ENCODE measurements around the gene NHLRC4.
"Not testable (repeated sequence)": the region's sequence is repeated elsewhere in the genome, so short reads cannot be mapped to it uniquely, and the experiment has no call there.

NHLRC4 gene

DNA sequence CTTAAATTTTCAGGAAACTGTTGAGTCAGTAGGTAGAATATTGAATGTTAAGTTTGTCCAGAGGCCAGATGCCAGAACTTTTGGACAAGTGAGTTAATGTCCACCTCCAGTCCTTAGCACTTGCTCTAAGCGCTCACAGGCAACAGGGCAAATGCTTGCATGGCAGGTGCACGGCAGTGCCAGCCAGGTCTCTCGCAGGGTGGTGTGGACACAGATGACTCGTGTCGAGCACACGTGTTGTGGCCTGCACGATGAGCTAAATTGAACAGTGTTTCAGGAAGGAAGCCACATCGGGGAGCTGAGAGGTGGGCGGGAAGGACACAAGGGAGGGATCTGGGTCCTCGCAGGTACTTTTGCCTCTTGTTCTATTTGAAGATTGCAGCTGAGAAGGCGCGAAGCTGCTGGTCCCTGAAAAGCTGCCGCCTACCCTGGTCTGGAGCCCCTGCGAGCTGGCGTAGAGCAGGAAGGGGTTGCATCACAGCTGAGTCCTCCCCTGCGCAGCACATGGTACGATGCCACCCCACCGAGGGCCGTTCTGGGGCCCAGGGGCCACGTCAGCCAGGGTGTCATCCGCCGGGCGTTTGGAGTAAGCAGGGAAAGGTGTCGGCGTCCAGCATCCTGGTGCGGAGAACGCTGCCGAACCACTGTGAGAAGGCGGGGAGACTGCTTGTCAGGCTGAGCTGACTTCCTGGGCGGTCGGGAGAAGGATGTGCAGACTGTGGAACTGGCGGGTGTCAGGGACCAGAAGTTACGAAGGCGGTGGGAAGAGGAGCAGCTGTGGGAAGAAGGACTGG lies 29.3 kb downstream of the NHLRC4 start:
- Histone ChIP-seq H3K4me3 (ENCODE audit: severe bottlenecking) (no peak overlapping the region), H3K4me1 (ENCODE audit: insufficient read depth, poor library complexity, severe bottlenecking) (peaks cover 27% of the 10 kb centered on the region), H3K9me3 (ENCODE audit: severe bottlenecking) (no peaks in the 10 kb centered on the region), H3K27me3 (ENCODE audit: insufficient read depth, poor library complexity, severe bottlenecking) (no peaks in the 10 kb centered on the region), H3K36me3 (ENCODE audit: low read depth) (0 out of 2 replicates have a peak, but pooled peaks cover 3% of the 10 kb centered on the region), H3K27ac (ENCODE audit: poor library complexity, severe bottlenecking) (no peak overlapping the region)
- no peak for ATAC-seq (ENCODE audit: low read depth)
- no peak for TF ChIP-seq CTCF (IDR thresholded peaks at IDR 0.05; ENCODE audit: poor library complexity, severe bottlenecking)
- peak; percentile 61 for DNase-seq (ENCODE audit: low spot score)

DNA sequence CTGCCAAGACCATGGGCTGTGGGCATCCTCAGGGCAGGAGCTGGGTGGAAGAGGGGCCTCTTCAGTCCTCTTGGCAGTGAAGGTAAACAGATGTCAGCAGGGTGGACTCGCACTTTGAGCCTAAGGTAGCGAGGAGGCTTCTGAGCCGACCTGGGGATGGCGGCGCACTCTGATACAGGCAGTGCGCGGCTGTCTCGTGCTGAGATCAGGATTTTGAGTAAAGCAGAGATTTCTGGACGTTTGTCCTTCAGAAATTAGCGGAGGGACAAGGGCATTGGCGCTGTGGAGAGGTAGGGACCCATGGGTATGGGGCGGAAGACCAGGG lies 29.9 kb downstream of the NHLRC4 start:
- H3K27ac ChIP-seq (ENCODE audit: poor library complexity, severe bottlenecking): no peak overlapping the region
- H3K9me3 ChIP-seq (ENCODE audit: severe bottlenecking): peaks cover 2% of the 10 kb centered on the region
- no peak for DNase-seq (ENCODE audit: low spot score)
- H3K27me3 ChIP-seq (ENCODE audit: insufficient read depth, poor library complexity, severe bottlenecking): no peaks in the 10 kb centered on the region
- TF ChIP-seq CTCF (IDR thresholded peaks at IDR 0.05; ENCODE audit: poor library complexity, severe bottlenecking): no peak
- no peak for ATAC-seq (ENCODE audit: low read depth)
- peaks cover 25% of the 10 kb centered on the region for H3K4me1 ChIP-seq (ENCODE audit: insufficient read depth, poor library complexity, severe bottlenecking)
- 0 out of 2 replicates have a peak, but pooled peaks cover 3% of the 10 kb centered on the region for H3K36me3 ChIP-seq (ENCODE audit: low read depth)
- no peak overlapping the region for H3K4me3 ChIP-seq (ENCODE audit: severe bottlenecking)

DNA sequence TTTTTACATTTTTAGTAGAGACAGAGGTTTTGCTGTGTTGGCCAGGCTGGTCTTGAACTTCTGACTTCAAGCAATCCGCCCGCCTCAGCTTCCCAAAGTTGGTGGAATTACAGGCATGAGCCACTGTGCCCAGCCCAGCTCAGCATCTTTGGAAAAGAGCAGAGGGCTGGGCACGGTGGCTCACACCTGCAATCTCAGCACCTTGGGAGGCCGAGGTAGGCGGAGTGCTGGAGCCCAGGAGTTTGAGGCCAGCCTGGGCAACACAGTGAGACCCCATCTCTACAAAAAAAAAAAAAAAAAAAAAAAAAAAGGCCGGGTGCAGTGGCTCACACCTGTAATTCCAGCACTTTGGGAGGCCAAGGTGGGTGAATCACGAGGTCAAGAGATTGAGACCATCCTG lies 30.9 kb downstream of the NHLRC4 start:
- DNase-seq (ENCODE audit: low spot score); H3K27ac ChIP-seq (ENCODE audit: poor library complexity, severe bottlenecking); ATAC-seq (ENCODE audit: low read depth); H3K9me3 ChIP-seq (ENCODE audit: severe bottlenecking); H3K27me3 ChIP-seq (ENCODE audit: insufficient read depth, poor library complexity, severe bottlenecking); H3K4me3 ChIP-seq (ENCODE audit: severe bottlenecking); H3K36me3 ChIP-seq (ENCODE audit: low read depth): not testable (repeated sequence)
- H3K4me1 ChIP-seq (ENCODE audit: insufficient read depth, poor library complexity, severe bottlenecking): peaks cover 18% of the 10 kb centered on the region

GRCh38 chr16:598823-599739 lies 32.3 kb downstream of the NHLRC4 start:
- Histone ChIP-seq H3K4me1 (ENCODE audit: insufficient read depth, poor library complexity, severe bottlenecking) (peaks cover 5% of the 10 kb centered on the region), H3K4me3 (ENCODE audit: severe bottlenecking) (no peak overlapping the region), H3K36me3 (ENCODE audit: low read depth) (0 out of 2 replicates have a peak, but pooled peaks cover 3% of the 10 kb centered on the region), H3K9me3 (ENCODE audit: severe bottlenecking) (peaks cover 2% of the 10 kb centered on the region), H3K27me3 (ENCODE audit: insufficient read depth, poor library complexity, severe bottlenecking) (no peaks in the 10 kb centered on the region), H3K27ac (ENCODE audit: poor library complexity, severe bottlenecking) (no peak overlapping the region)
- ATAC-seq (ENCODE audit: low read depth) (no peak), DNase-seq (ENCODE audit: low spot score) (peak; percentile 57)
- no peak for TF ChIP-seq CTCF (IDR thresholded peaks at IDR 0.05; ENCODE audit: poor library complexity, severe bottlenecking)

GRCh38 chr16:600781-601180 lies 34.0 kb downstream of the NHLRC4 start:
- TF ChIP-seq CTCF (IDR thresholded peaks at IDR 0.05; ENCODE audit: poor library complexity, severe bottlenecking): peak; percentile 44
- H3K4me3 ChIP-seq (ENCODE audit: severe bottlenecking): no peak overlapping the region
- ATAC-seq (ENCODE audit: low read depth) (peak; percentile 48; the same call in 2 of the 3 replicates), DNase-seq (ENCODE audit: low spot score) (no peak)
- no peak overlapping the region for H3K27ac ChIP-seq (ENCODE audit: poor library complexity, severe bottlenecking)
- no peaks in the 10 kb centered on the region for H3K27me3 ChIP-seq (ENCODE audit: insufficient read depth, poor library complexity, severe bottlenecking)
- H3K9me3 ChIP-seq (ENCODE audit: severe bottlenecking): peaks cover 2% of the 10 kb centered on the region
- 0 out of 2 replicates have a peak, but pooled peaks cover 3% of the 10 kb centered on the region for H3K36me3 ChIP-seq (ENCODE audit: low read depth)
- H3K4me1 ChIP-seq (ENCODE audit: insufficient read depth, poor library complexity, severe bottlenecking): peaks cover 3% of the 10 kb centered on the region
